Cortex of kidney (tissue), 1 donor: ENCODE data around the gene NKX1-1.

Source experiments
- DNase-seq: peaks from one replicate; lab custom pipeline; 2025; lab: John Stamatoyannopoulos, UW

NKX1-1 gene

DNA sequence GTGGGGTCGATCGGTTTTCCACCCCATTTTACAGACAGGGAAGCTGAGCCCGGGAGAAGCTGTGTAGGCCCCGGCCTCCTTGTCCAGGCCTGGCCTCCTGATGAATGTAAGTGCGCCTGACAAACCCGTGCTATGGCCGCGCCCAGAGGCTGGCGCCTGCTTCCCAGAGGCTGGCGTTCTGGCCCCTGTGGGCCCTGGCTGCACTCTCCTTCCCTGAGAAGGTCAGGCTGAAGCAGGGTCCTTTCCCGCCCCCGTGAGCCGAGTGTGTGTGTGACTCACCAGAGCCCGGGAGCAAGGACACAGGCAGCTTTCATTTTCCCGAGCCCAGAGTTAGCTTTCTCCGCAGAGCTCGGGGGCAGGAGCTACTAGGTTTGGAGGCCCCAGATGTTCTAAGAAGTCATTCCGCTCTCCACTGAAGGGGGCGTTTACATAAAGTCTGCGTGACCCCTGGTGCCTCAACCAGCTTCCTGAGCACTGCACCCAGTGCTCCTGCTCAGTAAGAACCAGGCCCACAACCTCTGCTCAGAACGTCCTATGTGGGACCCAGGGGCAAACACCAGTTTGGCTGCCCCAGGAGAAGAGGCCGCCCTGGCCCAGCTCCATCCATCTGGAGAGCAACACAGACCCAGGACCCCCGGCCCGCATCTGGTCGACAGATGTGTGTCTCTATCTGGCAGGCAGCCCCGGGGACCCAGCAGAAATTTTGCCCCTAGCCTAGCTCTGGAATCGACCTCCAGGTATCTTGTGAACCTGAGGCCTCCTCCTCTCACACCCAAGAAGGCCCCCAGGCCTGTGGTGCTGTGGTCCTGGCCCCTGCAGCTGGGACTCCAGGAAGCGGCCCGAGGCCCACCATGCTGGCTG lies 45.6 kb downstream of the NKX1-1 start:
- DNase-seq: no peak

DNA sequence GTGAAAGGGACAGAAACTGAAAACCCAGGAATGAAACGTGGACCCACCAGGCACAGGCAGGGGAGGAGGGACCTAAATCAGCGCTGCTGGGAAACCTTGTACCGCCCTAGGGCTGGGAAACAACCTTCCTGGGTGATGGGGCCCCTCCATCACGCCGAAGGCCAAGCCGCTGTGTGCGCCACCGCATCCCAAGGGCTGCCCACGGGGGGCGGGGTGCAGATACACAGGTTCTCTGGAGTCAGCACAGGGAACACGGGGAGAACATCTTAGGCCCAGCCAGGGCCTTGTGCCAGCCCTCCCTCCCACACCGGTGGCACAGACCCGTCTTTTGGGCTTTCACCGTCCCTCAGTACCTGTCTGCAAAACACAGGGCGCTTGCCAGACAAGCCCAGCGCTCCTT lies 46.3 kb downstream of the NKX1-1 start:
- DNase-seq: no peak

DNA sequence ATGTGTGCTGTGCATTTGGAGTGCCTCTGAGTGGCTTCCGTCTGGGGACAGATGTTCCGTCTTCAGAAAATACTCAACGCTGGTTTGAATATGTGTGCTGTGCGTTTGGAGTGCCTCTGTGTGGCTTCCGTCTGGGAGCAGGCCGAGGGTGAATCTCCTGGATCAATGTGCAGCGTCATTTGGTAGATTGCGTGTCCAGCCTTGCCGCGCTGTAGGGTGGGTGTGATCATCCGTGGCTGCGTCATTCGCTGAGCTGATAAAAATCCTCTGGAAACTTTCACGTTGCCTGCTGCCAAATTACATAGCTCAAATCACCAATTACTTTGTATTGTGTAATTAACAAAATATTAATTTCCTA lies 47.1 kb downstream of the NKX1-1 start:
- no peak for DNase-seq

DNA sequence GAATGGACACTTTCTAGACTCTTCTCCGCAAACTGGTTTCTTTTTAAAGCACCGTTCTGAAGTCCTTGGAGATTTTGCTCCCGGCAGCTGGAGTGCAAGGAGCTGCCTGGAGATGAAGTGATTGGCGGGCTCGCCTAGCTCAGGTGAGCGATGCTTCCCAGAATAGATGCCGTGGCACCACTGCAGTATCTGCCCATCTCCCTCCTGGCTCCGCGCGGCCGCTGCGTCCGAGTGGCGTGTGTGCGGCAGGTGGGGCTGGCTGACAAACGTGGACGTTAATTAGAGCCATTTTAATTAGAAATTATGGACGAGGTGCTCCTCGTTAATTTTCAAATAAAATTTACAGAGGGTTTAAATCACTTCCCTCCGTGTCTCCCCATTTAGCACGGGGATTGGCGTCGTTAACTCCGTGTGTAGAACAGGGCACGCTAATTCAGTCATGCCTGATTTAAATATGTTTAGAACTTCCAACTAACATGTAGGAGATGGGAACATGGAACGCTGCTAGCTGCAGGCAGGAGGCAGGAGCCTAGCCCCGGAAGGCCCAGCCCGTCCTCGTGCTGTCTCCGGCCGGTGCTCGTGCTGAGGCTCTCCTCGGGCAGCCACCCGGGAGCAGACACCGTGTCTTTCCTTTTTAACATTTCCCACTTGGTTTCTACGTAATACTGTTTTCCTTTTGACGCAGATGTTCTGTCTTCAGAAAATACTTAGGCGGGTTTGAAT lies 47.7 kb downstream of the NKX1-1 start:
- no peak for DNase-seq

DNA sequence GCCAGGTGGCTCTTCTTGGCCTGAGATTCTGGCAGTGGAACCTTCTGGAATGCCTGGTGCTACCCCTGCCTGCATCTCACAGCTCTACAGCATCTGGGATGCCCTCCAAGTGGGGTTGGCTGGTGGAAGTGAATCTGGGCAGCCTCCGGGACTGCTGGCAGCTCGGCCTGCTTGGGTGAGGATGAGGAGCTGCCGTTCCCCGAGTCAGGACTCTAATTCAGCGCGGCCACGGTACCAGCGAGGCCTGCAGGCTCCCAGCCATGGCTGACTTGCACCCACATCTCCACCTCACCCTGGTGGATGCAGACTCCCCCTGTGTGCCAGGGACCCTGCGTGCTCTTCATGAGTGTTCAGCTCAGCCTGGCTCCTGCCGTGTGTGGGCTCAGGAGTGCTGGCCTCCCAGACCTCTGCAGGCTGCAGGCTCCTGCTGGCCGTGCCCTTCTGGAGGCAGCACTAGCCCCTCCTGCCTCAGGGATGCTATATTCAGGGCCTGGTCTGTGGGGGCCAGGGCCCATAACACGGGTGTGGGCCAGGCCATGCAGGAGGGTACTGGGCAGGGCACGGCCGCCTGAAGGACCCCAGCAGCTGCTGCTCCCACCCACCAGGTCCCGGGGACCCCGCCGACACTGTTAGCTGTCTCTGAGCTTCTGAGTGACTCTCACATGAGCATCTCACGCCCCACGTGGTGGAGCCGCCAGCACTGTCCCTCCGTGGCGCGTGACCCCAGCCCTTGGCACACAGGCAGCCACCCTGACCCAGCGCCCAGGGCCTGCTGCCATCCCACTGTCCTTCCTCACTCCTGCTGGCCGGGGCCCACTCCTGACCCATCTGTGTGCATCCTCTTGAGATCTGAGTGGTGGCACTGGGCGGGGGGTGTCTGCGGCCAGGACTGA lies 48.6 kb downstream of the NKX1-1 start:
- no peak for DNase-seq

DNA sequence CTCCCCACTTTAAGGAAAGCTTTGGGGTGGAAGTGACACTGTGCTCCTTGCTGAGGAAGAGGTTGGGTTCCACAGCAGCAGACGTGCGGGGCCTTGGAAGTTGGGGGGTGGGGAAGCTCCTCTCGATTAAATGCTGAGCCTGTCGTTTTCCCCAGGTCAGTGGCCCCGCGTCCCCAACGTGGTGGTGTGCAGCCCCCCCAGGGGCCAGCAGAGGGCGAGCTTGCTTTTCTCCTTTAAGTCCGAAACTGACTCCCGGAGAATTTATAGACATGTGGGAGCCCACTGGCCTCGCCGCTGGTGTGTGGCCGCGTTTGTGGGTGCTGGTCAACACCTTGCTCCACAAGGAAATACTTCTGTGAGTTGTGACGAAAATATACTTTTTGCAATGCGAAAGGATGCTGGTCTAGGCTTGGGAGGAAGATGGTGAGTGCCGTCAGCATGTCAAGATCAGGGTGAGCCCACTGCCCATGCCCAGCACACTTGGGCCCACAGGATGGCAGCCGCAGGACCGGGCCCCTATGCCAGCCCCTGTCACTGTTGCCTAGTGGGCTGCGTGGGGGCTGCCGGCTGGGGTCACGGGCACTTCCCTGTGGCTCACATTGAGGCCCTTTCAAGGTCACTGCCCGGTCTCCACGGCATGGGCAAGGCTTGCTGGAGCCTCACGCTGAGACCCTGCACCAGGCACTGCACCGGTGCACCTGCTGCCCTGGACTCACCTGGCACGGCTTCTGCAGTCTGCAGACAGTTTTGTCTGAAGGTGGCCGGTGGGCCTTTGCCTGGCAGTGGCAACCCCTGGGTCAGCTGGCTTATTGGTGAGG lies 49.9 kb downstream of the NKX1-1 start:
- DNase-seq: no peak

DNA sequence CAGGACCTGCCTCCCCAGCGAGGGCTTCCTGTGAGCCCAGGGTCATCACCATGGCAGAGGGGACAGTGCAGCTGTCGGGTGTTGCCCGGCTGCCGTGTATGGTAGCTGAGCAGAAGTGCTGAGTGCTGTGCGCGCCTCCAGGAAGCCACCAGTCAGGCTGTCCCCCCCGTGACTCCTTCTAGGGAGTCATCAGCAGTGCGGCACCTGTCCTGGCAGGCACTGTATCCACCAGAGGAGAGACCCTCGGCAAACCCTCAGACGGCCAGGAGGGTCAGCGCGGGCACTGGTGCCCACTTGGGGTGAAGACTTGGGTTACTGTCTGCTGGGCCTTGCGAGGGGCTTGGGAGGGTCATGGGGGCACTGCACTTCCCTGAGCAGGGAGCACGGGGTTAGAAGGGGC lies 50.9 kb downstream of the NKX1-1 start:
- DNase-seq: no peak

DNA sequence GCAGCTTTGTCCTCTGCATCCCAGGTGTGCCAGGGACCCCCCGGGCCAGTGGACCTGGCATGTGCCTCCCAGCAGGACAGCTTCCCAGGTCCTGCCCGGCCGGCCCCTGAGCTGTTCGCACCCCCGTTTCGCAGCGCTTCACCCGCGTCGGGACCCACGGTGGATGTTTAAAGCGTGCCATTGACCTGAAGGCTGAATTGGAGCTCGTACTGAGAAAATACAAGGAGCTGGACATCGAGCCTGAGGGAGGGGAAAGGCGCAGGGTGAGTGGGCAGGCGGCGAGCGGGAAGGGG lies 51.3 kb downstream of the NKX1-1 start:
- no peak for DNase-seq

DNA sequence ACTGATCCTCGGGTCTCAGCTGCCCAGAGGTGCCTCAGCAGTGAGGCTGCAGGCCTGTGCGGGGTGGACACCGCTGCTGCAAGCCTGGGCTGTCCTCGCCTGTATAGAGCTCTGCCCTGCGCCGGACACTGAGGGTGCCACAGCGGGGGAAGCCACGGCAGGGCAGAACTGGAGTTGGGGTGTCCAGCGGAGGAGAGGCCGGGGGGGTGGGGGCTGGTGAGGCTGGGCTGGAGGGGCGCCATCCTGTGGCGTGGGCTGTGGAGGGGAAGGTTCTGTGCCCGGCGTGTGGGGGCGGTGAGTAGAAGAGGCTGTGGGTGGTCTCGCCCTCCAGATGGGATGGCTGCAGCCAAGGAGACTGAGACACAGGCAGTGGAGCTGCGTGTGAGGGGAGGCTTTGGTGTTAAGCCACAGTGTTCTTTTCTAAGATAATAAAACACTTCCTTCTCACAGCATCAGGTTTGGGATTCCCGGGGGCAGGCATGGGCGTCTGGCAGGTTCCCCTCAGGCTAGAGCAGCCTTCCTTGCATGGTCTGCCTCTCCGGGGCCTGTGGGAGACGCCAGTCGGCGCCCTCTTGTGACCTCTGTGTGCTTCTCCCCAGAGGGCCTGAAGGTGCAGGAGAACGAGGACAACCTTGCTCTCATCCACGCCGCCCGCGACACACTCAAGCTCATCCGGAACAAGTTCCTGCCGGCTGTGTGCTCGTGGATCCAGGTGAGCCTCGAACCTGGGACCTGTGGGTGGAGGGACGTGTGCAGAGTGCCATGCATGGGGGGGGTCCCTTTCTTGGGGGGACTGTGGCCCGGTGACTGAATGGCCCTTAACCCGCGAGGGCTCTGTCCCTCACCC lies 51.9 kb downstream of the NKX1-1 start:
- DNase-seq: no peak

DNA sequence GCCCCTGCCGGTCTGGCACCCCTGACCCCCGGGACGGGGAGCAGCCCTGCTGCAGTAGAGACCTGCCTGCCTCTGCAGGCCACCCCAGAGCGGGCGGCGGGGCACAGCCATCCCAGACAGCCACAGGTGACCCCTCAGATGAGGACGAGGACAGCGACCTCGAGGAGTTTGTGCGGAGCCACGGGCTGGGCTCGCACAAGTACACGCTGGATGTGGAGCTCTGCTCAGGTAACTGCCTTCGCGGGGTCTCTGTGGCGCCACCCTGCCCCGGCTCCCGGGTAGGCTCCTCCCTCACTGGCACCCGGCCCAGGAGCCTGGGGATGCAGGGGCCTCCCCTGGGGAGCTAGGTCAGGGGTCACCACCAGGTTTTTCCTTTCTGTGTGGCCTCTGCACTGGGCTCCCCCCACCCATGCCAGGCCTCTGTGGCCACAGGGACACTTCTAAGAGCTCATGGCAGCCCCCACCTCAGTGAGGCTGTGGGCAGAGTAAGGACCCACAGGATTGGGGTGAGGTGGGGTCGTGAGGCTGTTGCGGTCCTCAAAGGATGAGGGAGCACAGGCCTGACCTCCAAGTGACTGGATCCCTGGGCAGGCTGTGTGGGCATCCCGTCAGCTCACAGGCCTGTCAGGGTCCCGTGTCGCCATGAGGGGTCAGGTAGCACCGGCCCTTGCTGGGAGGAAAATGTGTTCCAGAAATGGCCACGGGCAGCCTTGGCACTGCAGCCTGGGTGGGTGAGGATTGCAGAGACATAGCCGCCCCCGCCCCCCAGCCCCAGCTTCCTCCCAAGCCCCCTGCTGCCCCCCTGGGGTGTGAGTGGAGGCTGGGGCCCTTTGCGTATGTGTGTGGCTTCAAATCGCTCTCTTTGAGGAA lies 52.8 kb downstream of the NKX1-1 start:
- DNase-seq: no peak
